Omental fat pad (tissue), 4 donors: Measurements from ENCODE around the gene C1orf105. TPM values are rescaled to one million over a fixed set of nuclear protein-coding genes. Genes with fewer than 3 reads are reported as not detected.

ENCODE experiments used
- ATAC-seq: fragments of 150-250 bp; one replicate; pipeline ENCODE4 v1.9.1; 2016; ENCODE audit warnings: mild to moderate bottlenecking, moderate library complexity; ENCODE audit not compliant: low FRiP score
- DNase-seq: peaks from one replicate; pipeline ENCODE4 v3.0.0-alpha.2; 2019; ENCODE audit warnings: low spot score
- CTCF ChIP-seq, 3 donors: fragments of 450-650 bp; IDR thresholded peaks; one replicate each; pipeline ENCODE4 v1.5.1; 2016 to 2017; ENCODE audit warnings: antibody characterized with exemption in 3 of 3, mild to moderate bottlenecking in 3 of 3, moderate library complexity in 2 of 3
- total RNA-seq, 4 donors: library from RNA; depleted of rRNA; stranded (reverse); fragments of >200 nt; gene quantifications; one replicate each; pipeline ENCODE4 v1.1.0, GENCODE V29; 2016

The C1orf105 gene
- total RNA-seq, 4 donors from 2014 or later = not detected

GRCh38 chr1:172380441-172381244 lies 39.8 kb upstream of the C1orf105 start:
- DNase-seq = no peak
- no peak for TF ChIP-seq CTCF (IDR thresholded peaks at IDR 0.05)
- no peak for ATAC-seq

GRCh38 chr1:172381946-172382345 lies 38.5 kb upstream of the C1orf105 start:
- TF ChIP-seq CTCF (IDR thresholded peaks at IDR 0.05) = no peak
- DNase-seq (no peak), ATAC-seq (no peak)

GRCh38 chr1:172382406-172382805 lies 38.1 kb upstream of the C1orf105 start:
- ATAC-seq (no peak), DNase-seq (no peak)
- no peak for TF ChIP-seq CTCF (IDR thresholded peaks at IDR 0.05)

GRCh38 chr1:172382990-172383389 lies 37.5 kb upstream of the C1orf105 start:
- no peak for TF ChIP-seq CTCF (IDR thresholded peaks at IDR 0.05)
- ATAC-seq (no peak), DNase-seq (no peak)

GRCh38 chr1:172383536-172383935 lies 36.9 kb upstream of the C1orf105 start:
- DNase-seq = no peak
- ATAC-seq = no peak
- TF ChIP-seq CTCF (IDR thresholded peaks at IDR 0.05) = no peak

- DNase-seq (no peak), ATAC-seq (no peak)
- no peak for TF ChIP-seq CTCF (IDR thresholded peaks at IDR 0.05)
These were observed 35.8 kb upstream of the C1orf105 start for GRCh38 chr1:172384656-172385055.

- DNase-seq (no peak), ATAC-seq (no peak)
- TF ChIP-seq CTCF (IDR thresholded peaks at IDR 0.05) = no peak
These were observed 34.4 kb upstream of the C1orf105 start for GRCh38 chr1:172386046-172386445.
